GM21528 (cell line): ENCODE results near the gene MAGI2.

ENCODE experiments used
- ATAC-seq: cut with Tn5 transposase; IDR thresholded peaks from one replicate; pipeline ENCODE4 v1.9.1; 2021; ENCODE audit warnings: mild to moderate bottlenecking, moderate library complexity; ENCODE audit not compliant: unreplicated experiment, low FRiP score

MAGI2 gene

DNA sequence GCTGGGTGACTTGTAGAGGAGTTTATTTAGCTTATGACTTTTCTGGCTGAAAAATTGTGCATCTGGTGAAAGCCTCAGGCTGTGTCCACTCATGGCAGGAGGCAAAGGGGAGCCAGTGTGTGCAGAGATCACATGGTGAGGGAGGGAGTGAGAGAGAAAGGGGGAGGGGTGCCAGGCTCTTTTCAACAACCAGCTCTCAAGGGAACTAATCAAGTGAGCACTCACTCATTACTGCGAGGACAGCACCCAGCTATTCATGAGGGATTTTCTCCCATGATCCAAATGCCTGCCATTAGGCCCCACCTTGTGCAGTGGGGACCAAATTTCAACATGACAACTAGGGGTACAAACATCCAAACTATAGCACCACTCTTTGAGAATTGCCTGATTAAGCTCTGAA is 590.2 kb downstream of the MAGI2 start:
- no peak for ATAC-seq

DNA sequence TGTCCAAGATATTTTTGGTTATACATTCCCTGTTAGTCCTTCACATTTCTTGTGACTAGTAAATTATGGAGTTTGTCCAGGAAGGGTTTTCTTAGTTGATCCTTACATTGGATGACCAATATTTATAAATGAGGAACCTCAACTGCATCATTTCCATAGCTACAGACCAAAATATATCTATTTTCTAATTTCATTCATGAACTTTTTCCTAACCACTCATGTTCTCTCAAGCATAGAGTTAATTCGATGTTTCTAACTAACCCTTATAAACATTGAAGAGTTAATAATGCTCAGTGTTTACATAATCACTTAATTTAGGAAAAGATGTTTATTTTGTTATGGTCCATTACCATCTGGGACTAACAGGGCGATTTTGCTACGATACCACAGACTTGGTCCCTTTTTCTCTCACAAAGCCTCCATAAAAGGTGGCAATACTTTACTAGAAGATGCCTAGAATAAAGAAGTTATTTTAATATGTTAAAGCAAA is 591.0 kb downstream of the MAGI2 start:
- no peak for ATAC-seq

DNA sequence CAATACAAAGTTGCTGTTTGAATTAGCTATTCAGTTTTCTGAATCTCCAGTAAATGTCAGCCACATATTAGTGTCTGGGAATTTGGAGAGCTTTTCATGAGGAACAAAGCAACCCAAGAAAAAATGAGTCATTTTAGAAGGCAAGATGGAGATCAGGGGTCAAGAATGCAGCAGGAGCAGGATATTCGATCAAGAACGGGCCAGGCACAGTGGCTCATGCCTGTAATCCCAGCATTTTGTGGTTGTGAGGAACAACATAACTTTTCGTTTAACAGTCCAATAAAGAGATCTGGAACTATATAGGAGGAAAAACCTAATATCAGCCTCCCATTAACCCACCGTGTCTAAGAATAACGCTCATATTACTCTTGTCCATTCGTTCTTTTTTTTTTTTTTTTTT is 600.5 kb downstream of the MAGI2 start:
- no peak for ATAC-seq

DNA sequence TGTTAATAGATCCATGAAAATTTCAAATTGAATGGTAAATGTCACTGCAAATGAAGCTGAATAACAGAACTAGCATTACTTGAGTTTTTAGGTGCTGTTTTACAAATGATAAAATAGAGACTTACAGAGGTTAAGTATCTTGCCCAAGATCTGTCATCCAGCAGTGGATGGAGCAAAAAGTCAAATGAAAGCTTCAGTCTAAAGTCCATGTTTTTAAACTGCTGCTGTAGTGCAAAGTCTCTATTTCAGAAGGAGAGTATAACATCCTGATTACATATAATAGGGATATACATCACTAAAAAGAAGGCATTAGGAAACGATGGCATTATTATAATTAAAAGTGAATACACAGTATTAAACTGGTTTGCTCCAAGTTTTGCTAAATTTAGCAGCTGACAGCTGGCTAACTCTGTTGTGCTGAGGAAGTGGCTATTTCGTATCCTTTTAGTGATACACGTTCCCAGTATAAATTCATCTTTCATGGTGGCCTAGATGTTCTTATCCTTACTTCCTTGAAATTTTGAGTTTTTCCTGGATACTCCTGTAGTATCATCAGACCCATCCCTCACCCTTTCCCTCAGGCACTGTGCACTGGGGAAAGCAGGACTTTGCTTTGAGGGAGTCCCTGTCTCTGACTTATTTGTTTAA is 603.2 kb downstream of the MAGI2 start:
- ATAC-seq = no peak

DNA sequence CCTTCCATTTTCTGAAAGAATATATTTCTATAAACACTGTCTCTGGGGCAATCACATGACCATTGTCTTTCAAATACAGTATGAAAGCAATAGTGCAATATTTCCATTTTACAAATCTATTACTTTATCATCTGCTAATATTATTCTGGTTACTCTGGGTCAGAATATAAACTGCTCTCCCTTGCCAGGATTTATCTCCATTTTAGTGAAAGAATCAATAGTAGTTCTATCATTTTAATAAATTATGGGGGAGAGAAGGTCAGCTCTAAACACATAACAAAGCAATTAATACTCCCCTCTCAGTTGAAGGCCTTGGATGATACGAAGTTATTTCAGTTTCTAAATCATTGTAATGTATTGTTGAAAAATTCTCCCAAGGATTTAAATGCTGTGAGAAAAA is 608.3 kb downstream of the MAGI2 start:
- no peak for ATAC-seq

DNA sequence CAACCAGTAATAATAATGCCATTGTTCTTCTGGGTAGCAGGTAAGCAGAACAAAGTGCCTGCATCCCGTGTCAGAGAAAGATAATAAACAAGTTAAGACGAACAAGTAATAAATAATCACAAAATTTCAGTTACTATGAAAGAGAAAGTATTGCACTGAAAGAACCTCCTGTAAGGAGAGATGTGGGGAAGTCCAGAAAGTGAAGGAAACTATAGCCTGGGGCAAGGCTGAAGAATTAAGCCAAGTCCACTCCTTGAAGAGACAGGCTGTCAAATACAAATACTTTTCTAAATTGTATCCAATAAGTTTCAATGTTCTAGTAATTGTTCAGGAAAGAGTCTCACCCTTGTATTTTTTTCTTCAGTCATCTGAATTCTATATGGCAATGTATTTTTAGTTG is 611.4 kb downstream of the MAGI2 start:
- ATAC-seq = no peak

DNA sequence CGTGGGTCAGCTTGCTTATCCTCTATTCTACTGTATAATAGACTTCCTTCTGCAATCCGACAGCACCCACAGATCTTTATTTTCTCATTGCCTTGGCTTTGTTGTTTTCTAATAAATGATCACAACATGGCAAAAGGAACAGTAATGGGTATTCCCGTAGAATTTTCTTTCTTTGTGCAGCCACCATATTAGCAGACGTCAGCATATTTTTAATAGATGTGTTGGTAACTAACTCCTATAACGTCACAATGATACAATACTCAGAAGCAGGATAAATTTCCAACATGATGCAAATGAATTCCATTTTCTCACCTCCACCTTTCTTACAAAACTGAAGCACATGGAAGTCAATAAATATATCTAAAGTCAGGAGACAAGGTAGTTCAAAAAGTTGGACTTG is 617.6 kb downstream of the MAGI2 start:
- no peak for ATAC-seq

DNA sequence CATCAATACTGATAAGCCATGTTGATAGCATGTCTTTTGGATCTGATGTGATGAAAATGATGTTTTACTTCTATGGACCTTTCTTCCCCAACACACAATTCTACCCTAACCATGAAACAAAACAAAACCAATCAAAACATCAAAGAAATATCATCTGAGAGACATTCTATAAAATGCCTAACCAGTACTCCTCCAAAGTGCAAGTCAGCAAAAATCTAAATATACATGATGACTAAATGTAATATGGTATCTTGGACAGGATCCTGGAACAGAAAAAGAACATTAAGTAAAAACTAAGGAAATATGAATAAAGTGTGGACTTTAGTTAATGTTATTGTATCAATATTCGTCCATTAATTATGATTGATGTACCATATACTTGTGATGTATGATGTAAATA is 625.1 kb downstream of the MAGI2 start:
- ATAC-seq = no peak

DNA sequence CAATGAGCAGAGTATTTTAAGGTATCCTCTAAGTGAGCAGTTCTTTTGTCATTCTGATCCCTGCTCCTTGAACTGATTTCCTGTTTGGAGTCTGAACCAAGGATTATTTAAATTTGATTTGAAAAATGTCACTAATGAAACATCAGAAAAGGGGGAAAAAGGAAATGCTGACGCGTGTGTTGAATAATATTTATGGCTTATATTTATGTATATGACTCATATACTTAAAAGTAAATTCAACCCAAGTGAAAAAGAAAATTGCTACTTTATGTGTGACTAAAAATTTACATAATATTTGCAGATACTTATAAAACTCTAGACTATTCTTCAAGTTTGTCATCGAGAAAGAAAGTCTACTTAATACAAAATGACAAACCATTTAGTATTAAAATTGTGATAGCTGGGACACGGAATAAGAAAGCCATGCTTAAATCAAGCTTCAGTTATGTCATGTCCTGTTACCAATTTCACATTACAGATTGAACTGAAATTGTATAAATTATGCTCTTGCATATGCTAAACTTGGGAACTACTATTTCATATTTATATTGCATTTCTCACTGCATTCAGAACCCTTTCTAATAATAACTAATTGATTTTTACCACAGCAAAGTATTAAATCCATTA is 649.9 kb downstream of the MAGI2 start:
- ATAC-seq = no peak

DNA sequence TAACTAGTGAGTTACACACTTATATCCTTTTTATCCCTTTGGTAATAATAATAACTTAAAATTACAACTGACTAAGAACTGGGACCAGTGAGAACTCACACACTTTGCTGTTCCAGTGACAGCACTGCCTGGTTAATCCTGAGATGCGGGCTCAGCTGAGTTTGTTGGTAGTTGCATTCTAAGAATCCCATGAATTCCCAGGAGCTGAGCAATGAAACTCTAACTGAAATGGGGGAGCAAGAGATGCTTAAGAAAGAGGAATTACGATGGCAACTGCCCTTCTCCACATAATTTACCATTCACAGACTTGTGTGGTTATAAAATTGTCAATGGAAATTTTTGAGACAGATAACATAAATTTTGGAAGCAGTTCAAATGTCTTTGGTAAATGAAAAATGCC is 659.4 kb downstream of the MAGI2 start:
- no peak for ATAC-seq

DNA sequence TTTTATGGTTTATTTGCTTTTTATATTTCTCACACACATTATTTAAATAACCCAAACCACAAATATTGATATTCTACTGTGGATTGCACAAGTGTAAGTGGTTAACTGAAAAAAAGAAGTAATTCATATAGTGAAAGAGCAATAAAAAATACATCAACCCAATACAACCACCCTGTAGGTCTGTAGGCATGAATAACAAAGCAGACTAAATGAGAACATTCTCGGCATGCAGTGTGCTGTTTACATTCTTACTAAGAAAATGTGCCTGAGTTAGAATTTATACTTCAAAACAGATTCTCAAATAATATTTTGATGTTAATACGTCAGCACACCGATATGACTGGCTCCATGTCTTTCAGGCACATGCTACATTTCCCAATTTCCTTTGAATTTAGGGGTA is 660.8 kb downstream of the MAGI2 start:
- ATAC-seq = no peak

DNA sequence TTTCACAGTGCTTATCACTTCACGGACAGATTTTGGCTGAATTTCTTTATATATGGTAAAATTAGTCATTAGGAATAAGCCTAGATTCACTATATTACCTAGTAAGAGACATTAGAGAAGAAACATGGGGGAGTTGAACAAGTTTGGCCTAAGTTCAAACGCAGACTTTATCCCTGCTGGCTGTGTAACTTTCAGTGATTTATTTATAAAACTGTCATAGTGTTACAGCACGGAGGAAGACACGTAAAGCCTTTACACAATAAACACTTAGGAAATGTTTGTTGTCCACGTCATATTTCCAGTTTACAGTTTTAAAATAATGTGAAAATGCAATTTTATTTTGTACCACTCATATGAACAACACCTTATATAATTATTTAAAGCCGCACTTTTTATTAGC is 661.5 kb downstream of the MAGI2 start:
- ATAC-seq = no peak

DNA sequence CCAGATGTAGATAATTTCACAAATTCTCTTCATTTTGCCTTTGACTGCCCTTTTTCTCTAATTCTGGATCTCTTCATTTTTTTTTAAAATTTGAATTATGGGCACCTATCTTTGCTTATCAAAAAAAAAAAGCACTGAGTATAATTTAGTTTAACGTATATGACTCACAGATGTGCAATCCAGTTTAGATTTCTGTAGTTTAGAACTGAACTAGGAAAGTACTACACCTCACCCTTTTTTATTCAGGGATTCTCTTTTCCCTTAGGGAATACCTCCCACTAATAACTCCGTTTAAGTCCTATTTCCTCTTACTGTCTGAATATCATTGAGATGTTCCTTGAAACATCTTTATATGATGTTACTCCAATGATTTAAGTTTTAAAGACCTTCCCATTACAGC is 665.0 kb downstream of the MAGI2 start:
- ATAC-seq = no peak

DNA sequence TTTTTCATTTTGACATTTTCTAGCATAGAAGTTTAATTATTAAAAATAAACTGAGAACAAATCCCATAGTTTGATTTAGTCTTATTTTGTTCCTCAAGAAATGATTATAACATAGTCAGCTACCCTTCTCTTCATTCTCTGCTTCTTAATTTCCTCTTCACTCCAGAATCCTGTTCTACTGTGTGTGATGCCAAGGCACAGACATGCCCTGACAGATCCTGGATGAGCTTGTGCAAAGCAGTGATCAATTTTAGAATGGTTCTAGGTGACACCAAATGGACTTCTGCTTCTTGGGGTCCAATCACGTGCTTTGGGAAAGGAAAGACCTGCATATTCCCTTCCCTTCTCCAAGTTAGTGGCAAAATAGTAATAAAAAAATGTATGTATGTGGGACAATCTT is 665.6 kb downstream of the MAGI2 start:
- no peak for ATAC-seq

DNA sequence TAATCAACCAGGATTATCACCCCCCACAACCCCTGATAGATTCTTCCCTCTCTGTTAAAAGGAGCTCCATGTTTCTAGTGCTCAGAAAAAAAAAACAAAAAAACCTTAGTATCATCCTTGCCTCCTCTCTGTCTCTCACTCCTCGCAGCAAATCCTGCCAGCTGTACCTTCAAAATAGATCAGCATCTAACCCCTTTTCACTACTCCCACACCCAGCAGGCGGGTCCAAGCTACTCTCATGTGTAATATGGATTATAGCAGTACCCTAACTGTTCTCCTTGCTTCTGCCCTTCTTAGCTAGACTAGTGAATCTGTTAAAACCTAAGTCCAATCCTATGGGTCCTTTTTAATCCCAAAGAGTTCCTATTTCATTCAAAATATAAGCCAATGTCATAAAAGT is 667.4 kb downstream of the MAGI2 start:
- no peak for ATAC-seq

DNA sequence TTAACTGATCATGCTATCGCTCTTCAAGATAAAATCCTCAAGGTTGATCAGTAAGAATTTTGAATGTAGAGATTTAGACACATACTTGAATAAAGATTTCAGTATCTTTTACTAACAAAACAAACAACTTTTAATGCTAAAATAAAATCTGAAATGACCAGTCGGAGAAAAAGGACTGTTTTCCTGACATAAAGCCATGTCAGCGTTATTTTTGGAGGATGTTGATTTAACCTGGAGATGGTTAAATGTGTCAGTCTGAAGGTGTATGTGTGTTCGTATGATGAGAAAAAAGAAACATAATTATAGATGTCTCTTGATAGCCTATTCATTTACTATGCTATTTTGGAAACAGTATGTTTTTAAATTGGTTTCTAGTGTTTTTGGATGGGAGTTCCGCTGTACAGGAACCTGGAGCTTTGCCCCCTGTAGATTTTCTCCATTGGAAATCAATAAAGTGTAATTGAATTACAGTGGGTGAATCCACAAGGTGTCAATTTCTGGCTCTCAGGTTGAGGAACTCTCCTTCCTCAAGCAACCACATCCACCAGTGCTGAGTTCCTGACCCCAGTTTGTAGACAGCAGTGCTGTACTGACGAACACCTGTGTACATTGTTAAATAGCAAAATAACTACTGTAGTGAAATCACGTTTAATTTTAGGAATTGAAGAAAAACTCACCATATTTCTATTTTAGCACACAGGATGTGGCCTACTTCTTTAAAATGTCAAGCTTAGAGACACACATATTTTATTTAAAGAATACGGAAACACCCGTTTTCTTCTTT is 670.1 kb downstream of the MAGI2 start:
- no peak for ATAC-seq

DNA sequence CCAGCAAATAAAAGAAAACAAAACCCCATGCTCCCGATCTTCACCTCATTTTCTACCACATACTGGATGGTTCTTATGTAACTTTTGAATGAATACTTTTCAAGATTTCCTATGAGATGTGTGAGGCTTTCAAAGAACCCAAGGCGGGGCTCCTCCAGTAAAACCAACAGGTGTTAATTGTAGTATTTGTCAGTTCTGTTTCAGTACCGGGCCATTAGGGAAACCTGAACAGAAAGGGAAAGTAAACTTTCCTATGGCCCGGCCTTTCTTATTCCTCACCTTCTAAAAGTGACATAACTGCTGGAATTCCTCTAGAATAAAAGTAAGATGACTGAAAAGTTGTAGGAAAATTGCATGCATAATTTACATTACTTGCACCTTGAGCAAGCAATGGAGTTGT is 672.9 kb downstream of the MAGI2 start:
- no peak for ATAC-seq

DNA sequence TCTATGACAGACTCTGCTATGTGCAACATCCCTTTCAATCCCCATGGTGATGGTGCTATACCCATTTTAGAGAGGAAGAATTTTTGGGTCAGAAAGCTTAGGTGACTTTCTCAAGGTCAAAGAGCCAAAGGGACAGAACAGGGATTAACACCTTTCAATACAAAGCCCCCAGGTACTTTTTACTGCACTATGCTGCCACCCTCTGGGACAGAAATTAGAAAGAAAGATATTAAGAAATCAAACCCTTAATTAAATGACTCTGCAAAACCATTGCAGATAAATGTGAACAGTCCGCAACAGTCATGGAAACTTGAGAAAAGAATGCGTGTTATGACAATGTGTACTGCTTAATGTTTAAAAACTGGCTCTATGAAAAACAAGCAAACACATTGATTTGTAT is 673.7 kb downstream of the MAGI2 start:
- no peak for ATAC-seq

DNA sequence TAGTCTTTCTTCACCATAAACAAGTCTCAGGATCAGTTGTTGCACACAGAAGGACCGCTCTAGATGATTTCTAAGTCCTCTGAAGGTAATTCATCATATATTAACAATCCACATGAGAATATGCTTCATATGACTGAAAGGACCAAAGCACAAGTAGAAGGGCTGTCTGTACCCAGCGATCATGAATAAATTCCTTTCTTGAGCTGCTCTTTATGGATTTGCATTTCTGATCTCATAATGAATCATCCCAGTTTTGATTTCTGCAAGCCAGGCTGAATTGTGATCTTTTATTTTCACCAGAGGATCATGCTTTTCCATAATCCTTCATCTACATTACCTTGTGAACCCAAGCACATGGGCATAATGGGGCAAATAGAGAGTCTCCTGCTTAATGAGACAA is 675.6 kb downstream of the MAGI2 start:
- ATAC-seq = no peak

DNA sequence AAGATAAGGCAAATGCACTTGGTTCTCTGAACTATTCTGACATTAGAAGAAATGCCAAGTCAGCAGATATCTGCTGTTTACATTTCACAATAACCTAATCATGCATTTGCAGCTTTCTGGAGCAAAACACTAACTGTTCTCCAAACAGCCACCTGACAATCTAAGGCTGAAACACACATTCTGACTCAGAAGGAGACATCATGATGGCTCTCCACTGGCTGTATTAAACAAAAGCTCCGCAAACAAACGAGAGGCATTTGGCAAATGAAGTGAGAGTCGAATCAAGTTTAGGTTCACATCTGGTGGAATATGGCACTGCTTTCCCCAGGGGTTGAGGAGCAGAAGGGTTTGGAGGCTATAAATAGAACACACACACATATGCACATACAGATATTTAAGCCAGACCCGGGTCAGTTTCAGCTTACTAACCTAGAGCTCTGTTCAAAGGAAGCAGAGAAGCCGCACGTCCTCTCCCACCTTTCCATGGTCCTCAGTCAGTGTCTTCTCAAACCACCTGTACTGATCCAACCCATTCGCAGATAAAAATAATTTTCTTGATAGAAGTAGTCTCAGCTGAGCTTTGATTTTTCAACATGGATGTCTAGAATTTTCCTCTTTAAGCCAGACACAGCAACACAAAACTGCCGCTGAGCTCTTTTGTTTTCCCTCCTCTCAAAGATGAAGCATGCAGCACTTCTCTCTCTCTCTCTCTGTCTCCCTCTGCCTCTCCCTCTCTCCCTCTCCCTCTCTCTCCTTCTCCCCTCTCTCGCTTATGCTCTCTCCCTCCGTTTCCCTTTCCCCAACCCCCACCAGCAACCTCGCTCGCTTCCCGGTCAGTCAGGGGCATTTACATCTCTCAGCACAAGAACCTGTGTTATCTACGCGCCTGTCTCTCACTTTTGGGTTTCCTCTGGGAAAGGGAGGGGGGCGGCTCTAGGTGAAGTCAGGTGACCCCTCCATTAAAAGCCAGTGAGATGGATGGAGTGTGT is 682.8 kb downstream of the MAGI2 start:
- ATAC-seq = no peak
